Mammary epithelial cell (primary cell): ENCODE measurements around the gene SF3A2.

Experiments used
- EZH2 ChIP-seq: IDR thresholded peaks from 2 replicates; pipeline ENCODE4 v1.6.1; 2012; ENCODE audit warnings: low read length, inconsistent platforms, borderline replicate concordance
- TF ChIP-seq, protein P1 (sequence below), 2 donors: IDR thresholded peaks in 1 of 2; conservative IDR thresholded peaks in 1 of 2; 2 replicates each; pipeline ENCODE4 v1.5.1; 2011 to 2012; ENCODE audit warnings: inconsistent platforms in 2 of 2, low read length in 2 of 2, mild to moderate bottlenecking in 2 of 2, control low read depth in 1 of 2, low read depth in 1 of 2; ENCODE audit not compliant: insufficient read depth in 1 of 2; ENCODE audit errors: extremely low read depth in 1 of 2

DNA sequence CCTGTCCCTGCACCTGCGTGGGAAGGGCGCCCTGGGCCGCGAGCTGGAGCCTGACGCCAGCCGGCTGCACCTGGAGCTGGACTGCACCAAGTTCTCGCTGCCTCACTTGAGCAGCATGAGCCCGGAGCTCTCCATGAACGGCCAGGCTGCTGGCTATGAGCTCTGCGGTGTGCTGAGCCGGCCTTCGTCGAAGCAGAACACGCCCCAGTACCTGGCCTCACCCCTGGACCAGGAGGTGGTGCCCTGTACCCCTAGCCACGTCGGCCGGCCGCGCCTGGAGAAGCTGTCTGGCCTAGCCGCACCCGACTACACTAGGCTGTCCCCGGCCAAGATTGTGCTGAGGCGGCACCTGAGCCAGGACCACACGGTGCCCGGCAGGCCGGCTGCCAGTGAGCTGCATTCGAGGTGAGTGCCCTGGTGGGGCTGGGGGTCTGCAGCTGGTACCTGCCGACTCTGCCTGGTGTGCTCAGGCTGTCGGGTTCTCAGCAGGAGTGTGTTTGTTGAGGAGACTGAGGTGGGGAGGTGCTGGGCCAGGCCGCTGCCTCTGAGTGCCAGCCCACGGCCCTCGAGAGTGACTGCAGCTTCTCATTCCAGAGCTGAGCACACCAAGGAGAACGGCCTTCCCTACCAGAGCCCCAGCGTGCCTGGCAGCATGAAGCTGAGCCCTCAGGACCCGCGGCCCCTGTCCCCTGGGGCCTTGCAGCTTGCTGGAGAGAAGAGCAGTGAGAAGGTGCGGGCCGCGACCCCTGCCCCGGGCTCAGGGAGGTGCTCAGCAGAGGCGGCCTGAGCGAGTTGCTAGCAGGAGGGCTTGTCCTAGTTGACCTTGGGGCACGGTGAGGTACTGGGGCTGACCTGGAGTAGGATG, 20.0 kb upstream of the SF3A2 start:
- TF ChIP-seq, protein P1, sequence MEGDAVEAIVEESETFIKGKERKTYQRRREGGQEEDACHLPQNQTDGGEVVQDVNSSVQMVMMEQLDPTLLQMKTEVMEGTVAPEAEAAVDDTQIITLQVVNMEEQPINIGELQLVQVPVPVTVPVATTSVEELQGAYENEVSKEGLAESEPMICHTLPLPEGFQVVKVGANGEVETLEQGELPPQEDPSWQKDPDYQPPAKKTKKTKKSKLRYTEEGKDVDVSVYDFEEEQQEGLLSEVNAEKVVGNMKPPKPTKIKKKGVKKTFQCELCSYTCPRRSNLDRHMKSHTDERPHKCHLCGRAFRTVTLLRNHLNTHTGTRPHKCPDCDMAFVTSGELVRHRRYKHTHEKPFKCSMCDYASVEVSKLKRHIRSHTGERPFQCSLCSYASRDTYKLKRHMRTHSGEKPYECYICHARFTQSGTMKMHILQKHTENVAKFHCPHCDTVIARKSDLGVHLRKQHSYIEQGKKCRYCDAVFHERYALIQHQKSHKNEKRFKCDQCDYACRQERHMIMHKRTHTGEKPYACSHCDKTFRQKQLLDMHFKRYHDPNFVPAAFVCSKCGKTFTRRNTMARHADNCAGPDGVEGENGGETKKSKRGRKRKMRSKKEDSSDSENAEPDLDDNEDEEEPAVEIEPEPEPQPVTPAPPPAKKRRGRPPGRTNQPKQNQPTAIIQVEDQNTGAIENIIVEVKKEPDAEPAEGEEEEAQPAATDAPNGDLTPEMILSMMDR (conservative IDR thresholded peaks at IDR 0.05 in 1 of 2, IDR thresholded peaks at IDR 0.05 in 1 of 2; ENCODE audit: extremely low read depth in 1 of 2, insufficient read depth in 1 of 2, low read depth in 1 of 2, low read length in 2 of 2): no peak
- no peak for TF ChIP-seq EZH2
